Activated T-cell treated with anti-CD3 and anti-CD28 coated beads for 1 hour (primary cell): ENCODE data around the gene TPM2.

ENCODE experiments used
- DNase-seq: peaks from one replicate; pipeline ENCODE4 v3.0.0-alpha.2; 2020; ENCODE audit warnings: low read depth

The TPM2 gene

DNA sequence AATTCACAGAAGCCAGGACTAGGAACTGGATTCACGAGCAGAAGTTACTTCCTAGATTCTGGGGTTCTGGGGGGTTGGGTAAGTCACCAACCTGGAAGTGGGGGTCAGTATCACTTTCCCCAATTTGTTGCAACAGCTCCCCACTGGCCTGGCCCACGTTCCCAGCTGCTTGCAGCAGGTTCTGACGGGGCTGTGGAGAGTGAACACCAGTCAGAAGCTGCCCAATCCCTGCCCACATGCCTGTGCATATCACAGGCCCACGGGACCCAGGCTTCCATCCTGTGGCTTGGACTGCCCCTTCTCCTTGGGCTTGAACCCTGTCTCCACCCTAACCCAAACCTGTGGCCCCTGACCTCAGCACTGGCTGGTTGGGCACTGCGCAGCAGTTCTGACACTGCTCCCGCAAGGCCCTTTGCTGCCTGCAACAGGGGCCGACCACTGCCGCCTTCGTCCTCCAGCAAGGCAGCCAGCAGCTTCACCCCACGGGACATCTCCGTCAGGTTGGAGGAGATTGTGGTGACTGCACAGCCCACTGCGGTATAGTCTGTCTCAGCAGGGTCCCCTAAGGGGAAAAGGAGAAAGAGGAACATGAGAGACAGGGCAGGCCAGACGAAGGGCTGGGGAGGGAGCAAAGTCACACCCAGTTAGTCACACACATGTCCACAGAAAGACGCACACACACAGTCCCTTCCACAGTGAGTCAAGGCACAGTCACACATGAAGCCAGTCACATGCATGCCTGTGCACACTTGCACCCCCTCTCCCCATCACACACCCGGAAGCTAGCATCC, 29.2 kb upstream of the TPM2 start:
- no peak for DNase-seq

GRCh38 chr9:35717132-35717870, 27.6 kb upstream of the TPM2 start:
- DNase-seq = no peak

- DNase-seq = no peak
Measured at GRCh38 chr9:35716230-35716629, 26.5 kb upstream of the TPM2 start.

DNA sequence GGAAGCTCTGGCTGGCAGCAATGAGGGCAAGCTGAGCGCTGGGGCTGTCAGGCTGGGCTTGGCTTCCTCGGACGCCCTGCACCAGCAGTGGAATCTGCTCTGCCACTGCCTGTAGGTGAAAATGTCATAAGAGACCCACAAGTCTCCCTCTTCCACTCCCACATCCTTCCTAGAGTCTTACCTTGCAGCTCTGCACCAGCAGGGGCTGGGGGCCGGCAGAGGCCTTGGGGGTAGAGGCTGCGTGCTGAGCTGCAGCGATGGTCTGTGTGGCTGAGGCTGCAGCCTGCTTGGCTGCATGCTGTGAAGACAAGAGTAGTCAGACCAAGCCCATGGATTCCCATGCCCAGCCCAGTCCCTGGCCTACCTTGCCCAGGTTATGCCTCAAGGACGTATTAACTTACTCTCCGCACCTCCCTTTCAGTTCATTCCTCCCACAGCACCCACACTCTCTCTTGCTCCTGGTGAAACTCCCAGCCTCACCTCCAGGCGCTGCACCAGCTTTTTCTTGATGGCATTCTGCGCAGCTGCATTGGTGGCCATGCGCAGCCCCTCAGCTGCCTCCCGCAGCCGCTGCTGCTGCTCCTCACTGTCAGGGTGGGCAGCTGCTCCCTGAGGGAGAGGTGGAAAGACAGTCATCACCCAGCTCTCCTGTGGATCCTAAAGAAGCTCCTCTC, 25.0 kb upstream of the TPM2 start:
- DNase-seq = no peak

DNA sequence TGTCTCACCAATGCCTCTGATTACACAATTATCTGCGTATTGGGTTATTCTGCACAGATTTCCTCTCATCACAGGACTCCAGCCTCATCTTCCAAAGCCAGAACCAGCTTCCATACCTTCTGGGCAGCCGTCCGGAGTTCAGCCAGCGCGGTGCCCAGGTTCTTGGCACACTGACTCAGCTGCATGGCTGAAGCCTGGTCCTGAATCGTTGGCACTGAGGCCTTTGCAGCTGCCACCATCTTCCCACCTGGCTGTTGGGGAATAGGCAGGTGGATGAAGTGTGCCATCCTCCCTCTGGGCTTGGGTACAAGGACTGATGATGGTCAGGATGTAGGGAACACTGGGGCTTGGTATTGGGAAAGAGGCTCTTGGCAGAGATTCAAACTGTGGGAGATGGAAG, 24.4 kb upstream of the TPM2 start:
- DNase-seq = no peak

- DNase-seq = no peak
Measured at GRCh38 chr9:35713578-35713977, 23.9 kb upstream of the TPM2 start.

DNA sequence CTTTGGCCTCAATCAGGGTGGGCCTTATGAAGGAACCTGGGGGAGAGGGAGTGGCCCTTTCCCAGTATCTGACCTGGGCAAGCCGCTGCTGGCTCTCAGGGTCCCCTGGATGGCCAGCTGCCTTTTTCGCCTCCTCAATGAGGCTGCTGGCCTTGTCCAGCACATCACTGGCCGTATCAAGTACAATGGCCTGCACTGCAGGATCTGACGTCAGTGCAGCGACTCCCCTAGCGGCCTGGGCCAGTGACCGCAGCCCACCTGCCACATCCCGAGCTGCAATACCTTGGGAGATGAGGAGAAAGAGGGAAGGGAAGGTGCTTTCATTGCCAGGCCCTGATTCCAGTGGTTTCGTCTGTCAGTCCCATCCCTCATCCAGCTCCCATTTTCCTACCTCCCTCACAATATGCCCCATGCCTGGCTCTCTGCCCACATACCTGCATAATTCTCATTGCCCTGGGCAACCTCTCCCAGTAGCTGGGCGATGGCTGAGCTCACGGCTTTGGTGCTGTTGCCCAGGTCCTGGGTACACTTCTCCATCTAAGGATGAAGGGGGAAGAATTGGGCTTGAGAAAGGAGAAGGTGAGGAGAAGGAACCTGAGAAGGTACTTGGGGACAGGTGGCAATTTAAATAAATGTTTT, 23.2 kb upstream of the TPM2 start:
- no peak for DNase-seq

DNA sequence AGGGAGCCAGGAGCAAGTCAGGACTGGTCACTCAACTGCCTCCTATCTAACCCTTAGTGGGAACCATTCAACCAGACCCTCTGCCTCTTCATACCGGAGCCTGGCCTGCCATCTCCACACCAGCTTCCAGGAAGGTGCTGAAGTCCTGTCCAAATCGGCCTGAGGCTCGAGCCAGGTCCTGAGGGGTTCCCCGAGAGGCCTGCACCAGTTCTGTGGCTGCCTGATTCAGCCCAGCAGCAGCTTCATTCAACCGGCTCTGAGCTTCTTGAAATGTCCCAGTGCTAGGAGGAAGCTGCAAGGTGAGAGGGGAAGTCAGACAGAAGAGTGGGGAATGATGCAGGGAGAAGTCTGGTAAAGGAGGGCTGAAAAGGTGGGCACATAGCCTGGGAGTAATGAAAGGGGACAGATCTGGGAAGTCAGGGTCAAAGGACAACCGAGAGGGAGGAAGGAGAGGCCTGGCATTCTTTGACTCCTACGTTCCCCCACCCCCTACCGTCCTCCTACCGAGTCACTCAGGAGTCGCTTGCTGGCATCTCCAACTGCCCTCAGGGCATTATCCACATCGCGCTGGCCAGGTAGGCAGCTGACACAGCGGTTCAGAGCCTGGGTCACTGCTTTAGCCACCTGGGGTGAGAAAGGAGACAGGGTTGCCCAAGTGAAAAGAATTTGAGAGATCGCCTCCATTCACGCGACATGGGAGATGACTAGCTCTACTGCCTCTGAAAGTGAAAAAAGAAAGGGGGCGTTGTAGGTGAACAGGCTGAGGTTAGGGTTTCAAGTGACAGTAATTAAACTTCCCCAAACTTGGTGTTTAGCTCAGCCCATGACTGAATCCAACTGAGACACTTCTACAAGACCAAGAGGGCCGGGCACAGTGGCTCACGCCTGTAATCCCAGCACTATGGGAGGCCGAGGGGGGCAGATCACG, 22.0 kb upstream of the TPM2 start:
- no peak for DNase-seq

GRCh38 chr9:35710818-35711500, 21.2 kb upstream of the TPM2 start:
- no peak for DNase-seq

DNA sequence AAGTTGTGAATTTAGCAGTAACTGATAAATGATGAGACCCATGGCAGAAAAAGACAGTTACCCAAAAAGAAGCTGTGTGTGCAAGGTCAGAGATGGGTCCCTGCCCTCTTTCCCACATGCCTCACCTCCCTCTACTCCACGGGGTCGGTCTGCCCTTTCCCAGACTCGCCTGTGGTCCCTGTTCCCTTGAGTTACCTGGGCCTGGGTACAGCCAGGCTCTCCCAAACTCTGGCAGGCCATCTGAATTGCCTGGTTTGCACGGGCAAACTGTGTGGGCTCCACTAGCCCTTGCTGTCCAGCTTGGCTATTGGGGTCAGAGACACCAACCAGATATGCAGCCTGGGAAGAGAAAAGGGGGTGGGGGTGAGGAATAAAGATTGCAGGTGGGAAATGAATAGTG, 18.4 kb upstream of the TPM2 start:
- DNase-seq = no peak

DNA sequence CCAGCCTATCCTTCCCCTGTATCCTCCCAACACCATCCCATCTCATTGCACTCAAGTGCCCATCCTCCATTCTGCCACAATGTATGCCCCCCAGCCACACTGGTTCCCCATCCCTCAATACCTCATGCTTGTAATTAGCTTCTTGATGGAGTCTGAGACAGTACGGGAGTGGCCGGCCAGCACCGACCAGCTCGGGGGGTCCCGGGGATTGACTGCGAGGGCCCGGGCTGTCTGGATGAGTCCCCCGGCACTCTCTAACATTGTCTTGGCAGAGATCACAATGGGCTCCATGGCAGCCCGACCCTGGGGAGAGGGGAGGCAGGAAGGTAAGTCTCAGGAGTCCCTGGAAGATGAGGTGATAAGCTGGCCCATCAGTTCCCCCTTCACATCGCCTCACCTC, 17.2 kb upstream of the TPM2 start:
- DNase-seq = no peak

- no peak for DNase-seq
Measured at GRCh38 chr9:35705836-35706430, 16.2 kb upstream of the TPM2 start.

DNA sequence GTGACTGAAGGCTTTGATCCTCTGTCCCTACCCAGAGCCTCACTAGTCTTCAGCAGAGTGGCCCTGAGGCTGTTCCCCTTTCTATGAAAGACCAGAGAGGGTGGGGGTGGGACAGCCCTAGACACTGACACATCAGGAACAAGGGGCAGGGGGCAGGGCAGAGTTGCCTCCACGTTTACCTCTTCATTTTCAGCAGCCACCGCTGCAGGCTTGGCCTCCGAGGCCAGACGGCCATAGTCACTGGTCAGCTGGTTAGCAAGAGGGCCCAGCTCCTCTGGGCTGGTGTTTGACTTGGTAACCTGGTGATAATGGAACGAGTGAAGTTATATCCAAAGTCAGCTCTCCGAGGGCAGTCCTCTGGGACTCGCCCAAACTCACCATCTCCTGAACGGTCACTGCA, 15.6 kb upstream of the TPM2 start:
- DNase-seq = no peak

GRCh38 chr9:35703906-35704672, 14.4 kb upstream of the TPM2 start:
- DNase-seq = no peak

DNA sequence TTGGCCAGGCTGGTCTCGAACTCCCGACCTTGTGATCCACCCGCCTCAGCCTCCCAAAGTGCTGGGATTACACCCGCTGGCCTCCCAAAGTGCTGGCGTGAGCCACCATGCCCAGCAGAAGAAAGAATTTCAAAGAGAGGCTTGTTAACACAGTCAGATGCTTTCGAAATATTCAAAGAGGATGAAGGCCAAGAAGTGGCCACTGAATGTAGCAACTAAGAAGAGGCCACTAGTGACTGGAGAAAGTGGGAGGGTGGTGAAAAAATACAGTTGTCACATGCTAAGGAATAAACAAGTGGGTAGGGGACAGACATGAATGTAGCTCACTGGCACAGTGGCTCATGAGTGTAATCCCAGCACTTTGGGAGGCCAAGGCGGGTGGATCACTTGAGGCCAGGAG, 13.0 kb upstream of the TPM2 start:
- no peak for DNase-seq

- DNase-seq = no peak
Measured at GRCh38 chr9:35700942-35701341, 11.2 kb upstream of the TPM2 start.

GRCh38 chr9:35700031-35700430, 10.3 kb upstream of the TPM2 start:
- DNase-seq = no peak

- no peak for DNase-seq
Measured at GRCh38 chr9:35698231-35698630, 8.5 kb upstream of the TPM2 start.

- no peak for DNase-seq
Measured at GRCh38 chr9:35697486-35697885, 7.8 kb upstream of the TPM2 start.
